Measurements from ENCODE around the gene RIMKLA. TPM values are rescaled to one million over a fixed set of nuclear protein-coding genes. Genes with fewer than 3 reads are reported as not detected.
A peak's percentile ranks its signal among the peaks of the same experiment; 100 is the strongest.

RIMKLA gene
- total RNA-seq, 4 donors from 2014 or later = 2.9 to 7.0 (median 4.0) TPM

DNA sequence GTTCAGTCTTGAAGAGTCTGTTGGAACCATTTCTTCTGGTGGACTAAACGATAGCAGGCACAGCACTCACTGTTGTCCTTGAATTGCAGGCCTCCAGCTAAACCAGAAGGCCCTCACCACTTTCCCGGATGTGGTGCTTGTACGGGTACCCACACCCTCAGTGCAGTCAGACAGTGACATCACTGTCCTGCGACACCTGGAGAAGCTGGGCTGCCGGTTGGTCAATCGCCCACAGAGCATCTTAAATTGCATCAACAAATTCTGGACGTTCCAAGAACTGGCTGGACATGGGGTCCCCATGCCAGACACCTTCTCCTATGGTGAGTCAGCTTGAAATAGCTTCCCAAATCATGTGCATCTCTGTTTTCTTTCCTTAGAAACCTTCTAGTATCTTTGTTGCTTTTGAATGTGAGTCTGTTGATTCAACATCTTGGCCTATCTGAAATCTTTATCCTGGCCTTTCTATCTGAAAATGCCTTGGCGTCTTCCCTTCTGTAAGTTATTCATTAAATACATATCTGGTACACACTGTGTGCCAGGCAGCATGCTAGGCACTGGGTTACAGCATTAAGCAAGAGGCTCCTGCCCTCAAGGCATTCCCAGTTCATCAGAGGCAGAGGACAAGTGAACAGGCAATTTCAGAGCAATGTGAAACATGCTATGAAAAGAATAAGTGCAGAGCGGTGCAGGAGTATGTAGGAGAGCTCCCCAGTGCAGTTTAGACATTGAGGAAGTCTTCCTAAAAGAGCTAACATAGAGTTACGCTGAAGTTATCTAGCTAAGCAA is 18.9 kb downstream of the RIMKLA start:
- ATAC-seq = no peak
- Histone ChIP-seq H3K27me3 (no peaks in the 10 kb centered on the region), H3K36me3 (peaks cover 0 to 10% of the 10 kb centered on the region in 2 donors), H3K27ac (no peak overlapping the region), H3K4me3 (no peak overlapping the region), H3K9me3 (no peaks in the 10 kb centered on the region), H3K4me1 (no peaks in the 10 kb centered on the region)
- WGBS, 2 donors (ENCODE audit: low coverage in 1 of 2) = 87 to 93% methylated on average over 2 to 8 of the region's 10 CpGs
- TF ChIP-seq, protein P1, sequence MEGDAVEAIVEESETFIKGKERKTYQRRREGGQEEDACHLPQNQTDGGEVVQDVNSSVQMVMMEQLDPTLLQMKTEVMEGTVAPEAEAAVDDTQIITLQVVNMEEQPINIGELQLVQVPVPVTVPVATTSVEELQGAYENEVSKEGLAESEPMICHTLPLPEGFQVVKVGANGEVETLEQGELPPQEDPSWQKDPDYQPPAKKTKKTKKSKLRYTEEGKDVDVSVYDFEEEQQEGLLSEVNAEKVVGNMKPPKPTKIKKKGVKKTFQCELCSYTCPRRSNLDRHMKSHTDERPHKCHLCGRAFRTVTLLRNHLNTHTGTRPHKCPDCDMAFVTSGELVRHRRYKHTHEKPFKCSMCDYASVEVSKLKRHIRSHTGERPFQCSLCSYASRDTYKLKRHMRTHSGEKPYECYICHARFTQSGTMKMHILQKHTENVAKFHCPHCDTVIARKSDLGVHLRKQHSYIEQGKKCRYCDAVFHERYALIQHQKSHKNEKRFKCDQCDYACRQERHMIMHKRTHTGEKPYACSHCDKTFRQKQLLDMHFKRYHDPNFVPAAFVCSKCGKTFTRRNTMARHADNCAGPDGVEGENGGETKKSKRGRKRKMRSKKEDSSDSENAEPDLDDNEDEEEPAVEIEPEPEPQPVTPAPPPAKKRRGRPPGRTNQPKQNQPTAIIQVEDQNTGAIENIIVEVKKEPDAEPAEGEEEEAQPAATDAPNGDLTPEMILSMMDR (IDR thresholded peaks at IDR 0.05) = no peak
- TF ChIP-seq POLR2A (IDR thresholded peaks at IDR 0.05) (no peak), EP300 (IDR thresholded peaks at IDR 0.05) (no peak), POLR2AphosphoS5 (IDR thresholded peaks at IDR 0.05) (no peak)

DNA sequence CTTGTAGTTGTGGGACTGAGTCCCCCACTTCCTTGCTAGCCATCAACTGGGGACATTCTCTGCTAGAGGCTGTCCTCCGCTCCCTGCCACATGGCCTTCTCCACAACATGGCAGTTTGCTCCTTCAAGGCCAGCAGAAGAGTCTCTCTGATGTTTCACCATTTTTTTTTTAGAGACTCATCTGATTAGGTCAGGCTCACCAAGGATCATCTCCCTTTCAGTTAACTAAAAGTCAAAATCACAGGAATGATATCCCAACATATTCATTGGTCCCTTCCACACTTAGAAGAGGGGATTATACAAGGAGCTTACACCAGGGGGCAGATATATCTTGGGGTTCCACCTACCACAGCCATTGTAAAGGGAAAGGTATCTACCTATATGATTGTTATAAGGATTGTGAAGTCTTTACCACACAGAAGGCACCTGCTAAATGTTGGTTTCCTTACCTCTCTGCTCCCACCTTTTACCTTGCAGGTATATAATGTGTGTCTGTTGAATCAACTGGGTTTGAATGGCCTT is 23.3 kb downstream of the RIMKLA start:
- Histone ChIP-seq H3K36me3 (peaks cover 0 to 27% of the 10 kb centered on the region in 2 donors), H3K27ac (no peak overlapping the region), H3K4me1 (no peaks in the 10 kb centered on the region), H3K4me3 (no peak overlapping the region), H3K9me3 (no peaks in the 10 kb centered on the region), H3K27me3 (no peaks in the 10 kb centered on the region)
- WGBS, 2 donors (ENCODE audit: low coverage in 1 of 2) = no CpG with 5 or more reads among the region's 1 CpG
- no peak for ATAC-seq
- TF ChIP-seq, protein P1 (IDR thresholded peaks at IDR 0.05) = peak in 2 of 4 experiments; percentile 6 to 16
- TF ChIP-seq POLR2AphosphoS5 (IDR thresholded peaks at IDR 0.05) (no peak), POLR2A (IDR thresholded peaks at IDR 0.05) (no peak), EP300 (IDR thresholded peaks at IDR 0.05) (no peak)

DNA sequence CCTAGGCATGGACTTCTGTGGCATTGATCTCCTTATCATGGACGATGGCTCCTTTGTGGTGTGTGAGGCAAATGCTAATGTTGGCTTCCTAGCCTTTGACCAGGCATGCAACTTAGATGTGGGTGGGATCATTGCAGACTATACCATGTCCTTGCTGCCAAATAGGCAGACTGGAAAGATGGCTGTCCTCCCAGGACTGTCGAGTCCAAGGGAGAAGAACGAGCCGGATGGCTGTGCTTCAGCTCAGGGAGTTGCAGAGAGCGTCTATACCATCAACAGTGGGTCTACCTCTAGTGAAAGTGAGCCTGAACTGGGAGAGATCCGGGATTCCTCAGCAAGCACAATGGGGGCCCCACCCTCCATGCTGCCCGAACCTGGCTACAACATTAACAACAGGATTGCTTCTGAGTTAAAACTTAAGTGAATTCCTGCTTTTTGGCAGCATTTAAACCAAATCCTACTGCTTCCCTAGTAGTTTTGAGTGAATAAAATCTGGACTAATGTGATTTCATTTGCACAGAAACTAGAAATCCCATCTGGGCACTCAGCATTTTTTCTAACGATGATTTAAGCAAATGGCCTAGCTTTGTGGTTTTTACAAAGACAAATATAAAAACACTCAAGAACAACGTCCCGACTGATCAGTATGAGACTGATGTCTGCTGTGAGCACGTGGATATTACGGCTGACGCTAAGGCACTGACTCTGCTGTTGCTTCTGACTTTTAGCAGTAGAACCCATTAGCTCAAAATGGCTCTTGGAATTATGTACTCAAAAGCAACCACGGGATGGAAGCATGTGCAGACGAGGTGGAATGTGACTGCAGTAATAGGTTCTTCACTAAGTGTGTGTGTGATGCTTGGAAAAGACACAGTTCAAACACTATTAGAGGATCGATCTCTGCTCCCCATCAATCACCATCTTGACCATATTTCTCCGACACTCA is 34.2 kb downstream of the RIMKLA start:
- no peaks in the 10 kb centered on the region for H3K9me3 ChIP-seq
- peaks cover 0 to 21% of the 10 kb centered on the region in 2 donors for H3K36me3 ChIP-seq
- peaks cover 0 to 11% (median 0%) of the 10 kb centered on the region in 3 donors for H3K4me1 ChIP-seq
- 88 to 92% methylated on average over 13 to 14 of the region's 17 CpGs for WGBS, 2 donors (ENCODE audit: low coverage in 1 of 2)
- no peaks in the 10 kb centered on the region for H3K27me3 ChIP-seq
- no peak for TF ChIP-seq POLR2A (IDR thresholded peaks at IDR 0.05)
- TF ChIP-seq, protein P1 (IDR thresholded peaks at IDR 0.05) = no peak
- no peak for TF ChIP-seq EP300 (IDR thresholded peaks at IDR 0.05)
- TF ChIP-seq POLR2AphosphoS5 (IDR thresholded peaks at IDR 0.05) = no peak
- no peak for ATAC-seq
- no peak overlapping the region for H3K27ac ChIP-seq
- no peak overlapping the region for H3K4me3 ChIP-seq

DNA sequence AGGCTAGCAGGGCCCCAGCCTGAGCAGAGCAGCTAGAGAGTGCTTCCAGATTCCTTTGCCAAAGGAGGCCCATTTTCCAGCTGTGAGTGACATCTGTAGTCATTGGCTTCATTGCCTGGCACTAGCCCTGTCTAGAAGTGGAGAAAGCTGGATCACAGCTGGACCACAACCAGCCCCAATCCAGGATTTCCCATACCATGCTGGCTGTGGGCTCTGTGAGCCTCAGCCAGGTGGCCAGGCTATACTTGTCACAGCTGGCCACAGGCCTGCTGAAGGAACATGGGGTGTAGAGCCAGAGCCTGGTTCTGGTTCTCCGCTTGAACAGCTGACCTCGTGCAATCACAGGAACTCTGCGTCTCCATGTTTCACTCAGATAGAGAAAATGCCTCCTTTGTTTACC is 36.6 kb downstream of the RIMKLA start:
- H3K9me3 ChIP-seq = no peaks in the 10 kb centered on the region
- H3K27ac ChIP-seq = no peak overlapping the region
- peaks cover 2 to 35% (median 11%) of the 10 kb centered on the region in 3 donors for H3K4me1 ChIP-seq
- TF ChIP-seq POLR2A (IDR thresholded peaks at IDR 0.05) = no peak
- no peak for TF ChIP-seq POLR2AphosphoS5 (IDR thresholded peaks at IDR 0.05)
- TF ChIP-seq EP300 (IDR thresholded peaks at IDR 0.05) = no peak
- TF ChIP-seq, protein P1 (IDR thresholded peaks at IDR 0.05) = no peak
- no peaks in the 10 kb centered on the region for H3K27me3 ChIP-seq
- no peak for ATAC-seq
- H3K4me3 ChIP-seq = no peak overlapping the region
- WGBS, 2 donors (ENCODE audit: low coverage in 1 of 2) = 10 to 72% methylated on average over 2 to 3 of the region's 3 CpGs
- H3K36me3 ChIP-seq = peaks cover 0 to 9% of the 10 kb centered on the region in 2 donors

Data from gastroesophageal sphincter (tissue), 4 donors.